NT2/D1 (cell line): ENCODE results near the gene GNAQ.

Experiments used
- SUZ12 ChIP-seq: IDR thresholded peaks from 2 replicates; pipeline ENCODE4 v1.6.1; 2011; ENCODE audit not compliant: insufficient read length, insufficient read depth; ENCODE audit errors: extremely low read depth
- YY1 ChIP-seq: IDR thresholded peaks from 2 replicates; pipeline ENCODE4 v1.6.1; 2011; ENCODE audit not compliant: insufficient read length, insufficient read depth
- ZNF274 ChIP-seq: IDR thresholded peaks from 2 replicates; pipeline ENCODE4 v1.6.1; 2011; ENCODE audit warnings: mild to moderate bottlenecking, low read depth, low read length

- TF ChIP-seq SUZ12 (no peak), ZNF274 (no peak), YY1 (no peak)
Measured at GRCh38 chr9:77820293-77820954, 211.2 kb downstream of the GNAQ start.
